ENCODE measurements around the gene SELENOV.

- TF ChIP-seq CTCF (IDR thresholded peaks at IDR 0.05 in 8 of 11, conservative IDR thresholded peaks at IDR 0.05 in 3 of 11) (no peak), POLR2A (IDR thresholded peaks at IDR 0.05) (no peak), POLR2AphosphoS5 (IDR thresholded peaks at IDR 0.05) (no peak)
These were observed 7.1 kb upstream of the SELENOV start for GRCh38 chr19:39507715-39508364.
